A172 (cell line): ENCODE results near the gene PWP2. TPM values are rescaled to one million over a fixed set of nuclear protein-coding genes. Genes with fewer than 3 reads are reported as not detected.
"Not testable (repeated sequence)": the region's sequence is repeated elsewhere in the genome, so short reads cannot be mapped to it uniquely, and the experiment has no call there.

Source experiments
- DNase-seq: peaks from one replicate; pipeline ENCODE4 v3.0.0-alpha.2; 2015; ENCODE audit warnings: low spot score
- total RNA-seq: library from RNA; depleted of rRNA; stranded (reverse); fragments of >200 nt; shearing (Covaris generic); gene quantifications from 2 replicates; pipeline ENCODE4 v1.2.3, GENCODE V29; 2014; rRNA removed

PWP2 gene
- total RNA-seq, 1 experiment from 2014 or later = 44.4 TPM

- not testable (repeated sequence) for DNase-seq
Observed at GRCh38 chr21:44163167-44163653, 56.0 kb downstream of the PWP2 start.

DNA sequence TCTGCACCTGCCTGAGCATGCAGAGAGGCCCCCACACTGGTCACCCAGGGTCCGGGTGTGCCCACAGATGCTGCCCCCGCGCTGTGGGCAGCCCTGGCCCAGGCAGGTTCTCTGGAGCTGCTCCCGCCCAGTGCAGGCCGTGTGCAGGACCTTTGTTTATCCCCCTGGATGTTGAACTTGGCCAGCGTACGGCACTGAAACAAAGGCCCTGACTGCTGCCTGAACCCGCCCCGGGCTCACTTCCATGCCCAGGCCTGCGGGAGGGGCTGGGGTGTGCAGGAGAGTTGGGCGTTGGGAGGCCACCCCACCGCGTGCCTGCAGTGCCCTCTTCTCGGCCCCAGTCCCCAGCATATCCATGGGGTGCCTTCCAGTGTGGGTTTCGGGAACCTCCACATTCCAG, 58.7 kb downstream of the PWP2 start:
- DNase-seq = not testable (repeated sequence)

GRCh38 chr21:44167527-44167926, 60.3 kb downstream of the PWP2 start:
- DNase-seq = not testable (repeated sequence)

DNA sequence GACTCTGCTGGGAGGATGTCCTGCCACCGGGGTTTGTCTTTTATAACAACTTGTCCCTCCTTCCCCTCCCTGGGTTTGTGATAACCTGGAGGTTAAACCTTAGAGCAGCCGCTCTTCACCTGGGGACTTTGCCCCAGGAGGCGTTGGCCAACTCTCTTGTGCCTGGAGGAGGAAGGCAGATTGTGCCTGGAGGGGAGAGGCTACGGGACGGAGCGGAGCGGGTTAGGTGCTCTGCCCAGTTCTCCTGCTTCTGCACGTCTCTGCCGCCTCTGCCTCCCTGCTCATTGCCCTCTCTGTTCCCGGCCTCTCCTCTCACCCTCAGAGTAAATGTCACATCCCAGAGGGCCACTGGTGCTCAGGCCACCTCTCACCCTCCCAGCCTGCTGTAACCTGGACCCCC, 63.1 kb downstream of the PWP2 start:
- not testable (repeated sequence) for DNase-seq

DNA sequence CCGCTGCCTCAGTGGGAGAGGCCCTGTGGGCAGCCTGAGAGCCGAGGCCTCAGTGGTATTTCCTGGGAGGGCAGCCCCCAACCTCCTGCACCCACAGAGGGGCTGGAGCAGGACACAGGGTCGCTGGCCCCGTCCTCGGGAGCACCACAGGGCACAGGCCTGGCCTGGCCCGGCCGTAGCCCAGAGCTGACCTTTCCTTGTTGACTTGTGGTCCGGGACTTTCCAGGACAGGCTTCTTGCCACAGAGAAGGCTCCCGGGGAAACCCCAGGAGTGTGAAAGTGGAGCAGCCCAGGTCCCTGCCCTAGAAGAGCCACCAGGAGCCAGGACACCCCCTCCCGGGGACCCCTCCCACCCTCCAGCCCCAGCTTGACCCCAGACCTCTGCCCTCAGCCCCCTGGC, 63.7 kb downstream of the PWP2 start:
- not testable (repeated sequence) for DNase-seq

DNA sequence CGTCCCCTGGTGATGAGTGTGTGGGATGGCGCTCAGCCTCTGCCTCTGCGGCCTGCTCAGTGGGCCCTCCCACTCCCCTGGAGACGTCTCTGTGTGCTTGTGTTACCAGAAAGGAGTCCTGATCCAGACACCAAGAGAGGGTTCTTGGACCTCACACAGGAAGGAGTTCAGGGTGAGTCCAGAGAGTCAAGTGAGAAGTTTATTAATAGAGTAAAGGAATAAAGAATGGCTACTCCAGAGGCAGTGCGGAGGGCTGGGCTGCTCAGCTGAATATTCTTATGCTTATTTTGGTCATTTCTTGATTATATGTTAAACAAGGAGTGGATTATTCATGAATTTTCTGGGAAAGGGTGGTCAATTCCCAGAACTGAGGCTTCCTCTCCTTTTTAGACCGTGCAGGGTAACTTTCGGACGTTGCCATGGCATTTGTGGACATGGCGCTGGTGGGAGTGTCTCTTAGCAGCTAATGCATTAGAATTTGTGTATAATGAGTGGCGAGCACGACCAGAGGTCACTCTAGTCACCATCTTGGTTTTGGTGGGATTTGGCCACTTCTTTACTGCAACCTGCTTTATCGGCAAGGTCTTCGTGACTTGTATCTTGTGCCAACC, 64.9 kb downstream of the PWP2 start:
- not testable (repeated sequence) for DNase-seq

- DNase-seq = not testable (repeated sequence)
Observed at GRCh38 chr21:44172741-44173140, 65.5 kb downstream of the PWP2 start.

DNA sequence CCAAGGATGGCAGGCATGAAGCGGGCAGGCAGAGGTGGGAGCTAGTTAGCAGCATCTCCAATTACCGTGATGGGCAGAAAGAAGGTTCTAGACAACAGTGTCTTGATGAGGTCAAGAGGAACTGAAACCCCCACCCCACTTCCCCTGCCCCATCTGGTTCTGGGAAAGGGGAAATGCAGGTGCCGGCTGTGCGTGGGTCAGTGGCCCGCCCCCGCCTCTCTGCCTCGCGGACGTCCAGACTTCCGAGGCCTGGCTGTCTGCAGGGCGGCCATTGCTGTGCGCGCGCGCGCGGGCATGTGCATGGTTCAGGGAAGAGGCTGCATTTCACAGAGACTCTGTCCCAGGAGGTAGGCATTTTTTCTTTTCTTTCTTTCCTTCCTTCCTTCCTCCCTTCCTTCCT, 68.0 kb downstream of the PWP2 start:
- DNase-seq = not testable (repeated sequence)

DNA sequence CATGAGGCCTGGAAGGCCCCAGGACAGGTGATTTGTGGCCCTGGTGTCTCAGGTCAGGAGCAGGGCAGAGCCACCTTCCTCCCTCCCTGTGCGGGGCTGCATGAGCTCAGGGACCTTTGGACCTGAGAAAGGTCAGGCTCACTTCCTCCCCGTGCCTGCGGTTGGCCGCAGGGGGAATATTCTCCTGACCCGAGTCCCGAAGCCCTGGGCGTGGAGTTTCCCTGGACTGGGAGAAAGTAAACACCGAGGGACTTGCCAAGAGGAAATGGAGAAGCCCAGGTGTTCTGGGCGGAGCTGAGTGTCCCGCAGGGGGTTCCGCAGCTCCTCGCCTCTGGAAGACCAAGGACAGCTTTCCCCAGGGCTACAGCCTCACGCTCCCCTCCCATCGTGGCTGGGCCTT, 68.9 kb downstream of the PWP2 start:
- DNase-seq = not testable (repeated sequence)

Other genes with a start within 250 kb of the PWP2 start
- gene AGPAT3, start 242.2 kb upstream of the PWP2 start, total RNA-seq = 73.4 and 73.5 TPM in 2 replicates
- 30.3 and 34.7 TPM in 2 replicates for gene TRAPPC10, start 95.1 kb upstream of the PWP2 start, total RNA-seq
- 58.8 and 66.8 TPM in 2 replicates for gene GATD3, start 26.3 kb downstream of the PWP2 start, total RNA-seq
- 1.2 and 1.8 TPM in 2 replicates for gene ICOSLG, start 133.5 kb downstream of the PWP2 start, total RNA-seq
- not detected in 2 replicates for gene DNMT3L, start 154.5 kb downstream of the PWP2 start, total RNA-seq
- gene AIRE, start 178.5 kb downstream of the PWP2 start, total RNA-seq = not detected in 2 replicates
- 114 and 115 TPM in 2 replicates for gene PFKL, start 192.7 kb downstream of the PWP2 start, total RNA-seq
- gene CFAP410, start 232.0 kb downstream of the PWP2 start, total RNA-seq = 26.3 and 27.8 TPM in 2 replicates
- gene TRPM2, start 246.2 kb downstream of the PWP2 start, total RNA-seq = 0.98 and 1.9 TPM in 2 replicates